ENCODE results near the gene SDC3. TPM values are rescaled to one million over a fixed set of nuclear protein-coding genes. Genes with fewer than 3 reads are reported as not detected.
A peak's percentile ranks its signal among the peaks of the same experiment; 100 is the strongest.
"Not testable (repeated sequence)": the region's sequence is repeated elsewhere in the genome, so short reads cannot be mapped to it uniquely, and the experiment has no call there.

Gene SDC3
- polyA plus RNA-seq, 3 donors, result 0.05 to 1.2 (median 0.12) TPM

DNA sequence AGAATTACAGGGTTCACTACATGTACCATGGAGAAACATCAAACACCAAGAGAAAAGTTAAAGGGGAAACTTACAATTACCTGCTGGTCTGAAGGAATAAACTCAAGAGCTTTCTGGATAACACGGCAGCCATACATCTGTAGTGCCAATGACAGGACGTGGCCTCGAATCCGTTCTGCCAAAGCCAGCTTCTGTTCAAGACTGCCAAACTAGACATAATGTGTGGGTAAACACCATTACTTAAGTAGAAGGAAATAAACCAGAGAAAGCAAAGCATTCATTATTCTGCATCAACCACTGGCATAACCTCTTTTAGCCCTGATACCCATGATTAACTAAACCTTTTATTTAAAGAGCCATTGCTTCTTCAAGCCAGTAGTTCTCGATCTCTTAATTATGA, 41.5 kb upstream of the SDC3 start:
- no CpG with 5 or more reads among the region's 5 CpGs for WGBS (ENCODE audit: insufficient coverage)
- Mint-ChIP-seq H3K27ac (no peak overlapping the region), H3K27me3 (ENCODE audit: low read depth in 3 of 3) (no peaks in the 10 kb centered on the region), H3K4me1 (no peaks in the 10 kb centered on the region), H3K4me3 (no peak overlapping the region), H3K9me3 (no peaks in the 10 kb centered on the region), H3K36me3 (peaks cover 82 to 92% of the 10 kb centered on the region in 2 donors)
- intact Hi-C loops (cut with micrococcal nuclease), result no loop called here
- Histone ChIP-seq H3K9me3 (replicated peaks in 1 of 2; ENCODE audit: control insufficient read depth in 1 of 2, insufficient read depth in 1 of 2, low read length in 2 of 2) (no peaks in the 10 kb centered on the region), H3K9ac (ENCODE audit: insufficient read depth, low read length, poor library complexity, severe bottlenecking) (no peak overlapping the region), H3K4me1 (ENCODE audit: control insufficient read depth in 1 of 2, insufficient read depth in 2 of 2, low read length in 2 of 2) (no peaks in the 10 kb centered on the region), H3K4me2 (replicated peaks; ENCODE audit: extremely low read depth, low read length, poor library complexity, severe bottlenecking) (no peak overlapping the region), H4K20me1 (ENCODE audit: insufficient read depth, low read length) (peaks cover 77% of the 10 kb centered on the region), H3K79me2 (ENCODE audit: insufficient read depth, low read length) (peaks cover 10% of the 10 kb centered on the region), H3K27me3 (ENCODE audit: control insufficient read depth in 2 of 2, insufficient read depth in 2 of 2, low read length in 2 of 2) (no peaks in the 10 kb centered on the region), H3K27ac (ENCODE audit: low read depth in 1 of 2, low read length in 2 of 2) (no peak overlapping the region), H3K36me3 (replicated peaks in 1 of 2; ENCODE audit: control insufficient read depth in 1 of 2, insufficient read depth in 2 of 2, low read length in 2 of 2) (peaks cover 82 to 95% of the 10 kb centered on the region in 2 donors), H2AFZ (ENCODE audit: insufficient read depth, low read depth, low read length, poor library complexity, severe bottlenecking) (no peak overlapping the region), H3K4me3 (replicated peaks in 1 of 3; ENCODE audit: low read depth in 2 of 3, low read length in 3 of 3) (no peak overlapping the region)
- DNase-seq, result no peak
- TF ChIP-seq, protein P1, sequence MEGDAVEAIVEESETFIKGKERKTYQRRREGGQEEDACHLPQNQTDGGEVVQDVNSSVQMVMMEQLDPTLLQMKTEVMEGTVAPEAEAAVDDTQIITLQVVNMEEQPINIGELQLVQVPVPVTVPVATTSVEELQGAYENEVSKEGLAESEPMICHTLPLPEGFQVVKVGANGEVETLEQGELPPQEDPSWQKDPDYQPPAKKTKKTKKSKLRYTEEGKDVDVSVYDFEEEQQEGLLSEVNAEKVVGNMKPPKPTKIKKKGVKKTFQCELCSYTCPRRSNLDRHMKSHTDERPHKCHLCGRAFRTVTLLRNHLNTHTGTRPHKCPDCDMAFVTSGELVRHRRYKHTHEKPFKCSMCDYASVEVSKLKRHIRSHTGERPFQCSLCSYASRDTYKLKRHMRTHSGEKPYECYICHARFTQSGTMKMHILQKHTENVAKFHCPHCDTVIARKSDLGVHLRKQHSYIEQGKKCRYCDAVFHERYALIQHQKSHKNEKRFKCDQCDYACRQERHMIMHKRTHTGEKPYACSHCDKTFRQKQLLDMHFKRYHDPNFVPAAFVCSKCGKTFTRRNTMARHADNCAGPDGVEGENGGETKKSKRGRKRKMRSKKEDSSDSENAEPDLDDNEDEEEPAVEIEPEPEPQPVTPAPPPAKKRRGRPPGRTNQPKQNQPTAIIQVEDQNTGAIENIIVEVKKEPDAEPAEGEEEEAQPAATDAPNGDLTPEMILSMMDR (IDR thresholded peaks at IDR 0.05), result no peak

DNA sequence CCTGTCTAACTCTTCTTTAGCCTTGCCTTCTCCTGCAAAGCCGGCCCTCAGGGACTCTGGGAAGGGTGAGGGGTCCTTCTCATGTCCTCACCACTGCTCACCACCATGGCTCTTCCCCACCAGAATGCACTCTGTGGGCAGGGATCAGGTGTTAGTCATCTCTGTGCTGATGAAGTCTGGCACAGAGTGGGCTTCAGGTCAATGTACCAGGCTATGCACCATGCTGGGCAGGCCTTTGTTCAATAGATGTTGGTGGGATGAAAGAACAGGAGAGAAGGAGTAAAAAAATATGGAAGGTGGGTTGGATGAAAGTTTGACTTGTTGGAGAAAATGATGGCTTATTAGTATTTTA, 40.9 kb upstream of the SDC3 start:
- H3K4me1 Mint-ChIP-seq; H3K79me2 ChIP-seq (ENCODE audit: insufficient read depth, low read length); DNase-seq; H3K27me3 Mint-ChIP-seq (ENCODE audit: low read depth in 3 of 3); H3K4me2 ChIP-seq (replicated peaks; ENCODE audit: extremely low read depth, low read length, poor library complexity, severe bottlenecking); H3K27ac ChIP-seq (ENCODE audit: low read depth in 1 of 2, low read length in 2 of 2); H3K4me1 ChIP-seq (ENCODE audit: control insufficient read depth in 1 of 2, insufficient read depth in 2 of 2, low read length in 2 of 2); H2AFZ ChIP-seq (ENCODE audit: insufficient read depth, low read depth, low read length, poor library complexity, severe bottlenecking); H3K4me3 ChIP-seq (replicated peaks in 1 of 3; ENCODE audit: low read depth in 2 of 3, low read length in 3 of 3); H3K27me3 ChIP-seq (ENCODE audit: control insufficient read depth in 2 of 2, insufficient read depth in 2 of 2, low read length in 2 of 2); H3K9me3 ChIP-seq (replicated peaks in 1 of 2; ENCODE audit: control insufficient read depth in 1 of 2, insufficient read depth in 1 of 2, low read length in 2 of 2); intact Hi-C loops (cut with micrococcal nuclease); H3K9me3 Mint-ChIP-seq; H3K4me3 Mint-ChIP-seq; H3K9ac ChIP-seq (ENCODE audit: insufficient read depth, low read length, poor library complexity, severe bottlenecking): not testable (repeated sequence)
- WGBS (ENCODE audit: insufficient coverage), result no CpG with 5 or more reads among the region's 1 CpG
- Mint-ChIP-seq H3K27ac (peak overlapping the region in 1 of 7 donors; percentile 85), H3K36me3 (peaks cover 83 to 92% of the 10 kb centered on the region in 2 donors)
- H4K20me1 ChIP-seq (ENCODE audit: insufficient read depth, low read length), result peaks cover 77% of the 10 kb centered on the region
- peaks cover 83 to 95% of the 10 kb centered on the region in 2 donors for H3K36me3 ChIP-seq (replicated peaks in 1 of 2; ENCODE audit: control insufficient read depth in 1 of 2, insufficient read depth in 2 of 2, low read length in 2 of 2)

DNA sequence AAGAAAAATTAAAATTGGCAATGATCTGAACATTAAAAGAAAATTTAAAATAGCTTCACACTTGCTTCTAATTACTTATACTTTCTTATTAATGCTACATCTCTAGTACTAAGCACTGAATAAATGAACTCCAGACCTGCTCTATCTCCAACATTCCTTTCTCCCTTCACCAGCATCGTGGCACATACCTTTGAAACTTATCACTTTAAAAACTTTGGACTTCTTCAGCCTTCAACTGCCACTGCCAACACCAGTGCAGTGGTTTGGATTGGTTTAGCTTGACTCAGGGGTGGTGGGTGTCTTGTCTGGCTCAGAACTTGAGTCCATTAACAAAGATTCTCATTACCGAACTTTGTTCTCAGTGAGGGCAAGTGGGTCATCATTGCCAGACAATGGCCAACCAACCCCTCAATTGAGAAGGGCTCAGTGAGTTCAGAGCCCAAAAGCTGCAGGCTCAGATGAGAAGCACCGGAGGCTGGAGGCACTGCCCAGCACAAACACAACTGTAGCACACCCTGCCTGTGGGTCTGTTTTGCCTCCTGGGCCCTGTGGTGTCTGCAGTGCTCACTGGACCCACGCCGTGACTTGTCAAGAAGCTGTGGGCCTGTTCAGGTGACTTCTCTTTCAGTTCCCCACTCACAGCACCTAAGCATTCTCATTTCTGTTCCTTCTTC, 40.4 kb upstream of the SDC3 start:
- H3K27ac ChIP-seq (ENCODE audit: low read depth in 1 of 2, low read length in 2 of 2); H3K4me1 ChIP-seq (ENCODE audit: control insufficient read depth in 1 of 2, insufficient read depth in 2 of 2, low read length in 2 of 2); H3K27me3 ChIP-seq (ENCODE audit: control insufficient read depth in 2 of 2, insufficient read depth in 2 of 2, low read length in 2 of 2); H3K9me3 Mint-ChIP-seq; H2AFZ ChIP-seq (ENCODE audit: insufficient read depth, low read depth, low read length, poor library complexity, severe bottlenecking); H3K4me3 Mint-ChIP-seq; H3K4me2 ChIP-seq (replicated peaks; ENCODE audit: extremely low read depth, low read length, poor library complexity, severe bottlenecking); H3K4me3 ChIP-seq (replicated peaks in 1 of 3; ENCODE audit: low read depth in 2 of 3, low read length in 3 of 3); intact Hi-C loops (cut with micrococcal nuclease); H3K4me1 Mint-ChIP-seq; DNase-seq; H3K9ac ChIP-seq (ENCODE audit: insufficient read depth, low read length, poor library complexity, severe bottlenecking); H3K9me3 ChIP-seq (replicated peaks in 1 of 2; ENCODE audit: control insufficient read depth in 1 of 2, insufficient read depth in 1 of 2, low read length in 2 of 2); H3K27me3 Mint-ChIP-seq (ENCODE audit: low read depth in 3 of 3); H3K79me2 ChIP-seq (ENCODE audit: insufficient read depth, low read length): not testable (repeated sequence)
- WGBS (ENCODE audit: insufficient coverage), result no CpG with 5 or more reads among the region's 5 CpGs
- Mint-ChIP-seq H3K36me3 (peaks cover 82 to 92% of the 10 kb centered on the region in 2 donors), H3K27ac (peak overlapping the region in 3 of 7 donors; percentile 6 to 47 (median 7))
- Histone ChIP-seq H3K36me3 (replicated peaks in 1 of 2; ENCODE audit: control insufficient read depth in 1 of 2, insufficient read depth in 2 of 2, low read length in 2 of 2) (peaks cover 83 to 95% of the 10 kb centered on the region in 2 donors), H4K20me1 (ENCODE audit: insufficient read depth, low read length) (peaks cover 77% of the 10 kb centered on the region)

Measured in CD14-positive monocyte (primary cell).